H9 (cell line): ENCODE data around the gene PGRMC1. TPM values are rescaled to one million over a fixed set of nuclear protein-coding genes. Genes with fewer than 3 reads are reported as not detected.

Experiments
- DNase-seq: peaks from one replicate; pipeline ENCODE4 v3.0.0-alpha.2; 2017
- H2AFZ ChIP-seq: one replicate; pipeline ENCODE4 v1.6.1; 2013; ENCODE audit warnings: mild to moderate bottlenecking, low read length, control low read depth, moderate library complexity
- H2AK5ac ChIP-seq: 2 replicates; pipeline ENCODE4 v1.6.1; 2013; ENCODE audit warnings: low read length, control low read depth, mixed read lengths; ENCODE audit not compliant: insufficient read length
- H2BK120ac ChIP-seq: one replicate; pipeline ENCODE4 v1.6.1; 2013; ENCODE audit warnings: low read depth, mild to moderate bottlenecking, low read length, control low read depth, inconsistent platforms; ENCODE audit not compliant: poor library complexity, severe bottlenecking
- H2BK12ac ChIP-seq: 2 replicates; pipeline ENCODE4 v1.6.1; 2013; ENCODE audit warnings: low read length, control low read depth, mixed read lengths, low read depth; ENCODE audit not compliant: insufficient read length
- H2BK15ac ChIP-seq: 2 replicates; pipeline ENCODE4 v1.6.1; 2013; ENCODE audit warnings: low read depth, low read length, control low read depth
- H2BK20ac ChIP-seq: one replicate; pipeline ENCODE4 v1.6.1; 2013; ENCODE audit warnings: low read depth, mild to moderate bottlenecking, low read length, control low read depth, inconsistent platforms; ENCODE audit not compliant: poor library complexity, severe bottlenecking
- H2BK5ac ChIP-seq: 2 replicates; pipeline ENCODE4 v1.6.1; 2013; ENCODE audit warnings: low read length, control low read depth, mixed read lengths; ENCODE audit not compliant: insufficient read length
- H3K14ac ChIP-seq: 2 replicates; pipeline ENCODE4 v1.6.1; 2013; ENCODE audit warnings: low read length, control low read depth; ENCODE audit not compliant: insufficient read depth
- H3K18ac ChIP-seq: 2 replicates; pipeline ENCODE4 v1.6.1; 2013; ENCODE audit warnings: low read depth, mild to moderate bottlenecking, mixed read lengths, low read length, control low read depth; ENCODE audit not compliant: insufficient read length
- H3K23ac ChIP-seq: 2 replicates; pipeline ENCODE4 v1.6.1; 2013; ENCODE audit warnings: low read length, control low read depth, mixed read lengths, low read depth; ENCODE audit not compliant: insufficient read length
- H3K23me2 ChIP-seq: 2 replicates; pipeline ENCODE4 v1.6.1; 2013; ENCODE audit warnings: low read depth, mild to moderate bottlenecking, mixed read lengths, low read length, control low read depth; ENCODE audit not compliant: insufficient read length, poor library complexity, severe bottlenecking
- H3K27ac ChIP-seq: 2 replicates; pipeline ENCODE4 v1.5.1; 2013; ENCODE audit warnings: low read length, control low read depth, mixed read lengths, low read depth; ENCODE audit not compliant: insufficient read length
- H3K27me3 ChIP-seq: 2 replicates; pipeline ENCODE4 v1.6.1; 2013; ENCODE audit warnings: low read length, control low read depth, inconsistent platforms; ENCODE audit not compliant: insufficient read depth
- H3K4ac ChIP-seq: 2 replicates; pipeline ENCODE4 v1.6.1; 2013; ENCODE audit warnings: low read depth, mild to moderate bottlenecking, control low read depth, inconsistent platforms, low read length, moderate library complexity
- H3K4me1 ChIP-seq: 2 replicates; pipeline ENCODE4 v1.6.1; 2013; ENCODE audit warnings: low read length, control low read depth, inconsistent platforms; ENCODE audit not compliant: insufficient read depth
- H3K4me2 ChIP-seq: 2 replicates; pipeline ENCODE4 v1.6.1; 2013; ENCODE audit warnings: low read length, control low read depth, mixed read lengths; ENCODE audit not compliant: insufficient read length, insufficient read depth
- H3K56ac ChIP-seq: 2 replicates; pipeline ENCODE4 v1.6.1; 2013; ENCODE audit warnings: low read depth, mild to moderate bottlenecking, mixed read lengths, low read length, control low read depth; ENCODE audit not compliant: insufficient read length
- H3K79me1 ChIP-seq: 2 replicates; pipeline ENCODE4 v1.6.1; 2013; ENCODE audit warnings: low read depth, mild to moderate bottlenecking, moderate library complexity, low read length, control low read depth, inconsistent platforms; ENCODE audit not compliant: insufficient read depth, poor library complexity, severe bottlenecking
- H3K79me2 ChIP-seq: 2 replicates; pipeline ENCODE4 v1.6.1; 2013; ENCODE audit warnings: low read length, control low read depth, inconsistent platforms; ENCODE audit not compliant: insufficient read depth
- H3K9ac ChIP-seq: 2 replicates; pipeline ENCODE4 v1.6.1; 2013; ENCODE audit warnings: low read length, control low read depth, mixed read lengths; ENCODE audit not compliant: insufficient read length; ENCODE audit errors: extremely low read depth
- H3K9me3 ChIP-seq: one replicate; pipeline ENCODE4 v1.6.1; 2013; ENCODE audit warnings: low read depth, low read length, inconsistent platforms; ENCODE audit not compliant: control insufficient read depth
- H3T11ph ChIP-seq: one replicate; pipeline ENCODE4 v1.6.1; 2013; ENCODE audit warnings: mild to moderate bottlenecking, low read length, control low read depth, inconsistent platforms
- H4K20me1 ChIP-seq: one replicate; pipeline ENCODE4 v1.6.1; 2013; ENCODE audit not compliant: control insufficient read depth, insufficient read length, insufficient read depth
- H4K5ac ChIP-seq: 2 replicates; pipeline ENCODE4 v1.6.1; 2013; ENCODE audit warnings: low read depth, mild to moderate bottlenecking, mixed read lengths, low read length, control low read depth; ENCODE audit not compliant: insufficient read length
- H4K8ac ChIP-seq: replicated peaks from 2 replicates; pipeline ENCODE4 v1.6.1; 2013; ENCODE audit warnings: low read length, control low read depth, mixed read lengths, low read depth; ENCODE audit not compliant: insufficient read length
- H4K91ac ChIP-seq: 2 replicates; pipeline ENCODE4 v1.6.1; 2013; ENCODE audit warnings: low read depth, mild to moderate bottlenecking, moderate library complexity, mixed read lengths, low read length, control low read depth; ENCODE audit not compliant: insufficient read length
- H3K27ac Mint-ChIP-seq, 3 experiments: 2 replicates in 2 of 3; 3 replicates in 1 of 3; pipeline ENCODE4 v1.8.0; 2020 to 2021; ENCODE audit warnings: mixed read lengths in 3 of 3, mild to moderate bottlenecking in 1 of 3, moderate library complexity in 1 of 3
- H3K27me3 Mint-ChIP-seq: 2 replicates; pipeline ENCODE4 v1.8.0; 2021; ENCODE audit warnings: low read depth, mild to moderate bottlenecking, moderate library complexity, mixed read lengths
- H3K36me3 Mint-ChIP-seq, 3 experiments: 2 replicates in 2 of 3; 3 replicates in 1 of 3; pipeline ENCODE4 v1.8.0; 2020 to 2021; ENCODE audit warnings: low read depth in 3 of 3, mixed read lengths in 3 of 3; ENCODE audit not compliant: insufficient read depth in 1 of 3
- H3K4me1 Mint-ChIP-seq, 2 experiments: 2 replicates each; pipeline ENCODE4 v1.8.0; 2020; ENCODE audit warnings: mixed read lengths in 2 of 2
- H3K4me3 Mint-ChIP-seq, 2 experiments: 2 replicates in 1 of 2; 3 replicates in 1 of 2; pipeline ENCODE4 v1.8.0; 2020 to 2021; ENCODE audit warnings: mild to moderate bottlenecking in 2 of 2, mixed read lengths in 2 of 2, moderate library complexity in 1 of 2
- H3K9me3 Mint-ChIP-seq, 2 experiments: 2 replicates in 1 of 2; 3 replicates in 1 of 2; pipeline ENCODE4 v1.8.0; 2020; ENCODE audit warnings: mild to moderate bottlenecking in 2 of 2, mixed read lengths in 2 of 2, moderate library complexity in 1 of 2
- CTCF ChIP-seq: fragments of 200-600 bp; sonication (generic); conservative IDR thresholded peaks from 3 replicates; pipeline ENCODE4 v1.8.0; 2021; ENCODE audit warnings: antibody characterized with exemption, mild to moderate bottlenecking
- WGBS: extraction: QIAGEN DNeasy Blood & Tissue Kit; methylation state at CpG from one replicate; pipeline ENCODE4 v1.1.7; 2013; ENCODE audit warnings: missing lambda C conversion rate, low lambda C conversion rate, mixed read lengths; ENCODE audit not compliant: insufficient read length; ENCODE audit errors: extremely low coverage; 5-methylcytosine and 5-hydroxymethylcytosine counted together
- total RNA-seq: library from RNA; stranded (reverse); gene quantifications from 2 replicates; pipeline ENCODE4 v1.2.1, GENCODE V29; 2021

The PGRMC1 gene
- total RNA-seq, 1 experiment from 2014 or later = 133 TPM

DNA sequence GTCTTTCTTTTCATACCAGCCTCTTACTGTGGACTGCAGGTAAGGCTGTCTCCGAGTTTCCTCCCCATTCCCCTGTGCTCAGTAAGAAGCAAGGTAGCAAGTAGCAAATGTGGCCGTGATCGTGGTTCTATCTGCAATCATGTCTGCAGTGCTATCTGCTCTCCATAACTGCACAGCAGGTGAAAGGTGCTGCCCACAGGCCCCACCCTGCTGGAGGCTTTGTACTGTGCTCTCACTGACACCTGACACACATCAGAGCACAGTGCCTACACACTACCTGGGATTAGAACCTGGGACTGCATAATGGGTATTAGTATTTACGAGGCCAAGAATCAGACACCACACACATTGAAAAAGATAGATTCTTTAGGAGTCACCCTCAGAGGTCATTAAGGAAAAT, 15.3 kb downstream of the PGRMC1 start:
- Mint-ChIP-seq H3K36me3 (peaks cover 0 to 8% (median 0%) of the 10 kb centered on the region in 3 experiments; a peak in 4 of 7 replicates), H3K4me3 (no peak overlapping the region), H3K27me3 (no peaks in the 10 kb centered on the region), H3K27ac (no peak overlapping the region), H3K9me3 (peaks cover 50 to 57% of the 10 kb centered on the region in 2 experiments), H3K4me1 (no peaks in the 10 kb centered on the region)
- no peak overlapping the region for H2AFZ ChIP-seq
- H3K9ac ChIP-seq = no peak overlapping the region
- H4K20me1 ChIP-seq = no peaks in the 10 kb centered on the region
- TF ChIP-seq CTCF = no peak
- no peak overlapping the region for H2BK15ac ChIP-seq
- H3T11ph ChIP-seq = no peak overlapping the region
- H3K79me1 ChIP-seq = no peaks in the 10 kb centered on the region
- no peak overlapping the region for H2BK5ac ChIP-seq
- no peak overlapping the region for H2BK120ac ChIP-seq
- H4K8ac ChIP-seq = no peak overlapping the region
- no peaks in the 10 kb centered on the region for H3K23me2 ChIP-seq
- H3K4ac ChIP-seq = no peak overlapping the region
- no CpG with 5 or more reads among the region's 4 CpGs for WGBS
- no peak overlapping the region for H2BK20ac ChIP-seq
- H3K4me1 ChIP-seq = no peaks in the 10 kb centered on the region
- no peak overlapping the region for H3K18ac ChIP-seq
- no peaks in the 10 kb centered on the region for H3K27me3 ChIP-seq
- no peak overlapping the region for H2AK5ac ChIP-seq
- H3K14ac ChIP-seq = no peak overlapping the region
- H3K56ac ChIP-seq = no peak overlapping the region
- no peak overlapping the region for H2BK12ac ChIP-seq
- no peaks in the 10 kb centered on the region for H3K79me2 ChIP-seq
- H3K27ac ChIP-seq = no peak overlapping the region
- H4K91ac ChIP-seq = no peak overlapping the region
- H3K23ac ChIP-seq = no peak overlapping the region
- peaks cover 17% of the 10 kb centered on the region for H3K9me3 ChIP-seq
- no peak overlapping the region for H3K4me2 ChIP-seq
- H4K5ac ChIP-seq = no peak overlapping the region
- DNase-seq = no peak
